Karpas-422 (cell line): ENCODE results near the gene C17orf50. TPM values are rescaled to one million over a fixed set of nuclear protein-coding genes. Genes with fewer than 3 reads are reported as not detected.

Experiments
- DNase-seq: peaks from one replicate; pipeline ENCODE4 v3.0.0-alpha.2; 2015
- H2AFZ ChIP-seq: fragments of 200-600 bp; sonication (generic); 2 replicates; pipeline ENCODE4 v1.6.1; 2014; ENCODE audit warnings: antibody characterized with exemption, low read length, mixed read lengths
- H3K27ac ChIP-seq: fragments of 200-600 bp; sonication (generic); 2 replicates; pipeline ENCODE4 v1.5.1; 2014; ENCODE audit warnings: mild to moderate bottlenecking, low read length, moderate library complexity
- H3K27me3 ChIP-seq: fragments of 200-600 bp; sonication (generic); 2 replicates; pipeline ENCODE4 v1.6.1; 2014; ENCODE audit warnings: low read length, mixed read lengths
- H3K36me3 ChIP-seq: fragments of 200-600 bp; sonication (generic); 2 replicates; pipeline ENCODE4 v1.6.1; 2014; ENCODE audit warnings: low read length, mixed read lengths; ENCODE audit not compliant: insufficient read depth
- H3K4me1 ChIP-seq: fragments of 200-600 bp; sonication (generic); 2 replicates; pipeline ENCODE4 v1.6.1; 2014; ENCODE audit warnings: mild to moderate bottlenecking, low read length, mixed read lengths
- H3K4me2 ChIP-seq: fragments of 200-600 bp; sonication (generic); 2 replicates; pipeline ENCODE4 v1.6.1; 2014; ENCODE audit warnings: low read length, low read depth, mild to moderate bottlenecking; ENCODE audit not compliant: poor library complexity, severe bottlenecking
- H3K4me3 ChIP-seq: fragments of 200-600 bp; sonication (generic); 2 replicates; pipeline ENCODE4 v1.5.1; 2014; ENCODE audit warnings: mild to moderate bottlenecking, antibody characterized with exemption, low read length, mixed read lengths
- H3K79me2 ChIP-seq: fragments of 200-600 bp; sonication (generic); 2 replicates; pipeline ENCODE4 v1.6.1; 2014; ENCODE audit warnings: mild to moderate bottlenecking, low read length, mixed read lengths
- H3K9ac ChIP-seq: fragments of 200-600 bp; sonication (generic); 2 replicates; pipeline ENCODE4 v1.6.0; 2014; ENCODE audit warnings: low read length
- H3K9me2 ChIP-seq: fragments of 200-600 bp; sonication (generic), shearing (Covaris generic); replicated peaks from 2 replicates; pipeline ENCODE4 v1.6.0; 2014; ENCODE audit warnings: mild to moderate bottlenecking, low read length, moderate library complexity; ENCODE audit not compliant: insufficient read depth
- H3K9me3 ChIP-seq: fragments of 300-700, 200-600 bp; sonication (generic); 2 replicates; pipeline ENCODE4 v1.6.1; 2014; ENCODE audit warnings: low read length, mixed read lengths
- H4K20me1 ChIP-seq: fragments of 200-600 bp; sonication (generic); 2 replicates; pipeline ENCODE4 v1.6.1; 2014; ENCODE audit warnings: mild to moderate bottlenecking, antibody characterized with exemption, low read length, low read depth; ENCODE audit not compliant: insufficient read depth
- total RNA-seq: library from RNA; depleted of rRNA; stranded (reverse); fragments of >200 nt; shearing (Covaris generic); gene quantifications from 2 replicates; pipeline ENCODE4 v1.2.3, GENCODE V29; 2014; ENCODE audit warnings: low replicate concordance

Gene C17orf50
- total RNA-seq, 1 experiment from 2014 or later: not detected

GRCh38 chr17:35764123-35764991 lies 3.7 kb downstream of the C17orf50 start:
- no peaks in the 10 kb centered on the region for H3K79me2 ChIP-seq
- H4K20me1 ChIP-seq: no peaks in the 10 kb centered on the region
- H3K4me3 ChIP-seq: peak overlapping the region; percentile 67
- DNase-seq: peak; percentile 94
- peak overlapping the region; percentile 99 for H2AFZ ChIP-seq
- H3K4me2 ChIP-seq: peak overlapping the region; percentile 77
- H3K36me3 ChIP-seq: no peaks in the 10 kb centered on the region
- H3K9me2 ChIP-seq: no peaks in the 10 kb centered on the region
- H3K9ac ChIP-seq: peak overlapping the region; percentile 70
- no peaks in the 10 kb centered on the region for H3K27me3 ChIP-seq
- no peaks in the 10 kb centered on the region for H3K9me3 ChIP-seq
- no peak overlapping the region for H3K27ac ChIP-seq
- H3K4me1 ChIP-seq: peaks cover 13% of the 10 kb centered on the region

DNA sequence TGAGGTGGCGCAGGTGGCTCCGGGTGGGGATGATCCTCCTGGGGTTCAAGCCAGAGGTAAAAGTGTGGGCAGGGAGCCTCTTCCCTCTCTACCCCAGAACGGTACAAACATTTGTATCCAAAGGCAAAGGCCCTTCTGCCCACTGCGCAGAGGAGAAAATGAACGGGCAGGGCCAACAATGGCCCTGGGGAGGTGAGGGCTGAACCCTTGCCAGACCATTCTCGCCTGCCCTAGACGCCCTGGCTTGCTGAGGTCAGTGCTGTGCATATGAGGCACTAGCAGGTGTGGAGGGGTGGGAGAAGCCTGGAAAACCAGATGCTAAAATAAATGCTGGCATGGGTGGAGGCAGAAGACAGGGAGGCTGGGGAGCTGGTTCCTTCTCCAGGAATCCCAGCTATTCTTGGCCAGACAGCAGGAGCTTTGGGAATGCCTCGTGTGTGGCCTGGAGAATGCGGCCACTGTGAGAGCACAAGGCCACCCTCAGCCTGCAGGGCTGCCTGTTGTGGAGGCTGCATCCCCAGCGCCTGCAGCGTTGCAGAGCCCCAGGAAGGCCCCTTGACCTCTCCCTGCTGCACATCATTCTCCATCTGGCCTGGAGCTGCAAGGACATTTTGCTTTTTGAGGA lies 4.5 kb downstream of the C17orf50 start:
- Histone ChIP-seq H3K27me3 (no peaks in the 10 kb centered on the region), H3K27ac (no peak overlapping the region), H3K4me2 (peak overlapping the region; percentile 77), H3K9me3 (no peaks in the 10 kb centered on the region), H3K9ac (peak overlapping the region; percentile 70), H2AFZ (no peak overlapping the region), H3K79me2 (no peaks in the 10 kb centered on the region), H3K4me1 (peaks cover 13% of the 10 kb centered on the region), H3K9me2 (no peaks in the 10 kb centered on the region), H3K4me3 (peak overlapping the region; percentile 67), H3K36me3 (no peaks in the 10 kb centered on the region), H4K20me1 (no peaks in the 10 kb centered on the region)
- no peak for DNase-seq

DNA sequence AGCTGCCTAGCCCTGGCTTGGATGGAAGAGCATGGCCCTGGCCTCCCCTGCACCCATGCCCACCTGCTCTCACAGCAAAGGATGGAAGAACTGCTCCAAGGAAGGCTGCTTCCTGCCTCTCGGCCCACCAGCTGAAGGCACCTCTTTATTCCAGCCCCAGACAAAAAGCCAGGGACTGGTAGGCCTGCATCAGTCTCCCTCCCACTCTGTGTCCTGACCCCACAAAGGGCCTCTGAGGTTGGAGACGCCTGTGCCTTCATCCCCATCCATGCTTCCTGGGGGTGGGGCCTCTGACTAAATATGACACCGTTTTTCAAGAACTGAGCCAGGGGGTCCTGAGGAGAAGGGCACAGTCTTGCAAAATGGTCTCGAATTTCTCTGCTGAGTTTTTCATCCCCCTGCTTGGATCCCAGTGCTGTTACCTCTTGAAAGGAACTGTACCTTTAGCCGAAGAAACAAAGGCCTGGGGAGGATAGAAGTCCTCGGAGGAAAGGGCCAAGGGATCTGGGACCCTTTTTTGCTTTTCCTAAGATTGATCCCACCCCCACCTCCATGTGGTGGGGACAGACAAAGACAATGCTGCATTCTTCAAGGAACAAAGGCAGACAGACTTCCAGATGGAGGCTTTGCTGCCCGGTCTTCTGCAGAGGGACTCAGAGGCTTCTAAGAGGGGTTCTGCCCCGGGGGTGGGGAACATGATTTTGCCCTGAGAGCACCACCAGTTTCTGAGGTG lies 5.2 kb downstream of the C17orf50 start:
- H3K79me2 ChIP-seq: no peaks in the 10 kb centered on the region

DNA sequence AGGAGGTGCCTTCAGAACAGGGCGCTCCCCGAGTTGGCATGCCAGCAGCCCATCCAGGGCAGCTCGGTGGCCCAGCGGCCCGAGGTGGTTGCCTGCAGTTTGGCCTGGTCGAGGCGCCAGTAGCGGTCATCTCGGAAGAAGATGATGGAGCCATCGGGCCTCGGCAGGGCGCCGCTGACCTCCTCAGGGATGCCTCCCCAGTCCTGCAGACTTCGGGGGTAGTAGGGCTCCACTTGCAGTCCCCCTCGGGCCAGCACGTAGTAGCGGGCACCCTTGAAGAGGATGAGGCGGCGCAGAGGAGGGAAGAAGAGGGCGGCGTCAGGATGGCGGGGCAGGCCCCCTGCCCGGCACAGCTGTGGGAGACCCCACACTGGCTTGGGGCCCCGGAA lies 5.8 kb downstream of the C17orf50 start:
- no peak overlapping the region for H3K4me3 ChIP-seq
- no peaks in the 10 kb centered on the region for H3K79me2 ChIP-seq

More for the DNA sequence above, 5.2 kb downstream of the C17orf50 start:
- DNase-seq: no peak
- Histone ChIP-seq H3K9me3 (no peaks in the 10 kb centered on the region), H3K36me3 (no peaks in the 10 kb centered on the region), H3K4me1 (peaks cover 13% of the 10 kb centered on the region), H3K27me3 (no peaks in the 10 kb centered on the region), H2AFZ (no peak overlapping the region), H3K27ac (no peak overlapping the region), H4K20me1 (no peaks in the 10 kb centered on the region), H3K4me3 (no peak overlapping the region), H3K4me2 (no peak overlapping the region), H3K9ac (no peak overlapping the region), H3K9me2 (no peaks in the 10 kb centered on the region)

DNA sequence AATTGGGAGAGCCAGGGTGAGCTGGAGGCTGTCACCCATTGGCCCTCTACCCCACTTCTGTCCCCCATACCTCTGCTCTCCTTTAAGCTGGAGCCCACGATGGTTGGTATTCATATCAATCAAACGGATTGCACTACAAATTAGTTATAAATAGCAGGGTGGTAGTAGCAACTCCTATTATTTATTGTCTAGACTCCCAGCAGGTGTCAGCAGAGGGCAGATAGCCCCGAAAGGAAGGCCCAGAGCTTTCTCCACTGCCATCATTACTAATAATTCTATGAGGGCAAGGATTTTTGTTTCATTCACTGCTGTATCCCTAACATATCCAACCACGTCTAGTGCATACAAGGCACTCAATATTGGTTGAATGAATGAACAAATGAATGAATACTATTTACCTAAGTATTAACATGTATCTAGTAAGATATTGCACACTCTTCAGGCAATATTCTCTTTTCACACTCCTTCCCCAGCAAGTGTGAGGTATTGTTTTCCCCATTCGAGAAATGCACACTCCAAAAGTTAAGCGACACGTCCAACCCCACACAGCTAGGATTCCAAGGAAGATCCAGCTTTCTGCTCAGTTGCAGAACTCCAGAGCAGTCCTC lies 6.3 kb downstream of the C17orf50 start:
- no peaks in the 10 kb centered on the region for H3K27me3 ChIP-seq
- no peak overlapping the region for H3K27ac ChIP-seq
- DNase-seq: peak; percentile 76
- H3K9me2 ChIP-seq: no peaks in the 10 kb centered on the region
- H4K20me1 ChIP-seq: no peaks in the 10 kb centered on the region
- no peaks in the 10 kb centered on the region for H3K9me3 ChIP-seq
- H3K9ac ChIP-seq: no peak overlapping the region
- H3K4me1 ChIP-seq: peaks cover 13% of the 10 kb centered on the region
- H3K4me3 ChIP-seq: no peak overlapping the region
- no peaks in the 10 kb centered on the region for H3K79me2 ChIP-seq
- no peaks in the 10 kb centered on the region for H3K36me3 ChIP-seq
- H3K4me2 ChIP-seq: no peak overlapping the region
- no peak overlapping the region for H2AFZ ChIP-seq

More for the DNA sequence above, 5.8 kb downstream of the C17orf50 start:
- Histone ChIP-seq H3K36me3 (no peaks in the 10 kb centered on the region), H3K9me3 (no peaks in the 10 kb centered on the region), H2AFZ (no peak overlapping the region), H3K4me1 (peaks cover 13% of the 10 kb centered on the region), H3K9me2 (no peaks in the 10 kb centered on the region), H3K4me2 (no peak overlapping the region), H3K27ac (no peak overlapping the region), H3K27me3 (no peaks in the 10 kb centered on the region), H3K9ac (no peak overlapping the region), H4K20me1 (no peaks in the 10 kb centered on the region)
- DNase-seq: no peak

DNA sequence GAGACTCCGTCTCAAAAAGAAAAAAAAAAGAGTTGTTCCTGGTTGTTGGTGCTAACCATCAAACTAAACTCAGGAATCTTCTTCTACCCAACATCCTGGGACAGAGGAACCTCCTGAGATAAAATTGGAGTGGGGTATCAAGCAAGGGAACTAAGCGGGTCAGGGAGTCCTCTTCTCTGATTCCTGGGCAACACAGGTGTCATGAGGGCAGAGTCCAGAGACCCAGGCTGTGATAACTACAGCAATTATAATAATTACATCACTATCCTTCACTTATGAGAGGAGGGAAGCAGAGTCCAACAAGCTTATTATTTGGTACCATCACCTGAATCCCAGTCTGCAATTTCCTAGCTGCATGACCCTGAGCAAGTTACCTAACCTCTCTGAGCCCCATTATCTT lies 8.1 kb downstream of the C17orf50 start:
- Histone ChIP-seq H3K36me3 (no peaks in the 10 kb centered on the region), H4K20me1 (no peaks in the 10 kb centered on the region), H2AFZ (no peak overlapping the region), H3K27me3 (no peaks in the 10 kb centered on the region), H3K9ac (no peak overlapping the region), H3K9me2 (no peaks in the 10 kb centered on the region), H3K9me3 (no peaks in the 10 kb centered on the region), H3K4me2 (no peak overlapping the region), H3K4me1 (peaks cover 12% of the 10 kb centered on the region), H3K79me2 (no peaks in the 10 kb centered on the region), H3K4me3 (no peak overlapping the region), H3K27ac (no peak overlapping the region)
- DNase-seq: no peak

GRCh38 chr17:35769895-35770486 lies 9.3 kb downstream of the C17orf50 start:
- no peak overlapping the region for H3K4me3 ChIP-seq
- no peaks in the 10 kb centered on the region for H4K20me1 ChIP-seq
- no peaks in the 10 kb centered on the region for H3K79me2 ChIP-seq
- no peak overlapping the region for H3K27ac ChIP-seq
- no peak for DNase-seq
- H3K9me2 ChIP-seq: no peaks in the 10 kb centered on the region
- H3K36me3 ChIP-seq: no peaks in the 10 kb centered on the region
- H3K4me2 ChIP-seq: no peak overlapping the region
- H3K27me3 ChIP-seq: no peaks in the 10 kb centered on the region
- H3K9me3 ChIP-seq: no peaks in the 10 kb centered on the region
- no peak overlapping the region for H3K9ac ChIP-seq
- H3K4me1 ChIP-seq: peaks cover 2% of the 10 kb centered on the region
- H2AFZ ChIP-seq: no peak overlapping the region
